Loucy (cell line): ENCODE measurements around the gene RSBN1.
"Not testable (repeated sequence)": the region's sequence is repeated elsewhere in the genome, so short reads cannot be mapped to it uniquely, and the experiment has no call there.

ENCODE experiments used
- H2AFZ ChIP-seq: fragments of 200-600 bp; sonication (generic); 2 replicates; pipeline ENCODE4 v1.6.0; 2016; ENCODE audit warnings: antibody characterized with exemption, mild to moderate bottlenecking, low read length, moderate library complexity
- H3F3A ChIP-seq: fragments of 200-600 bp; 2 replicates; pipeline ENCODE4 v1.6.0; 2016; ENCODE audit warnings: antibody characterized with exemption, low read depth, mild to moderate bottlenecking
- H3K27me3 ChIP-seq: fragments of 200-600 bp; sonication (generic); 2 replicates; pipeline ENCODE4 v1.6.1; 2014; ENCODE audit warnings: low read length, mild to moderate bottlenecking; ENCODE audit not compliant: insufficient read depth, poor library complexity, severe bottlenecking
- H3K36me3 ChIP-seq: fragments of 200-600 bp; sonication (generic); 2 replicates; pipeline ENCODE4 v1.6.1; 2016; ENCODE audit warnings: low read length; ENCODE audit not compliant: insufficient read depth
- H3K4me1 ChIP-seq: fragments of 200-600 bp; sonication (generic); 2 replicates; pipeline ENCODE4 v1.5.1; 2014; ENCODE audit warnings: low read length, mild to moderate bottlenecking; ENCODE audit not compliant: insufficient read depth, poor library complexity, severe bottlenecking
- H3K4me2 ChIP-seq: fragments of 200-600 bp; sonication (generic); 2 replicates; pipeline ENCODE4 v1.6.0; 2014; ENCODE audit warnings: antibody characterized with exemption, low read length, low read depth, mild to moderate bottlenecking; ENCODE audit not compliant: poor library complexity, severe bottlenecking
- H3K4me3 ChIP-seq: fragments of 200-600 bp; sonication (generic); 2 replicates; pipeline ENCODE4 v1.5.1; 2014; ENCODE audit warnings: low read length, mild to moderate bottlenecking, mixed read lengths; ENCODE audit not compliant: poor library complexity, severe bottlenecking
- H3K79me2 ChIP-seq: fragments of 200-600 bp; sonication (generic); 2 replicates; pipeline ENCODE4 v1.6.1; 2014; ENCODE audit warnings: low read length; ENCODE audit not compliant: insufficient read depth
- H3K9ac ChIP-seq: fragments of 200-600 bp; sonication (generic); 2 replicates; pipeline ENCODE4 v1.6.0; 2014; ENCODE audit warnings: mild to moderate bottlenecking, low read depth, low read length, moderate library complexity; ENCODE audit not compliant: poor library complexity, severe bottlenecking
- H3K9me2 ChIP-seq: fragments of 200-600 bp; sonication (generic); replicated peaks from 2 replicates; pipeline ENCODE4 v1.6.1; 2016; ENCODE audit warnings: low read depth, low read length, mixed read lengths
- H3K9me3 ChIP-seq: fragments of 200-600 bp; sonication (generic); 2 replicates; pipeline ENCODE4 v1.6.1; 2014; ENCODE audit warnings: mild to moderate bottlenecking, antibody characterized with exemption, low read length, low read depth; ENCODE audit not compliant: insufficient read depth
- H4K20me1 ChIP-seq: fragments of 200-600 bp; sonication (generic); 2 replicates; pipeline ENCODE4 v1.6.0; 2014; ENCODE audit warnings: antibody characterized with exemption, low read length, mild to moderate bottlenecking; ENCODE audit not compliant: insufficient read depth, poor library complexity, severe bottlenecking
- EZH2phosphoT487 ChIP-seq: fragments of 200-600 bp; IDR thresholded peaks from 2 replicates; pipeline ENCODE4 v1.6.1; 2018; ENCODE audit warnings: antibody characterized with exemption, mild to moderate bottlenecking, moderate library complexity, borderline replicate concordance
- TF ChIP-seq, protein P1 (sequence below): fragments of 200-600 bp; sonication (generic); conservative IDR thresholded peaks from 2 replicates; pipeline ENCODE4 v1.5.1; 2014; ENCODE audit warnings: mild to moderate bottlenecking, antibody characterized with exemption, low read length

Gene RSBN1

DNA sequence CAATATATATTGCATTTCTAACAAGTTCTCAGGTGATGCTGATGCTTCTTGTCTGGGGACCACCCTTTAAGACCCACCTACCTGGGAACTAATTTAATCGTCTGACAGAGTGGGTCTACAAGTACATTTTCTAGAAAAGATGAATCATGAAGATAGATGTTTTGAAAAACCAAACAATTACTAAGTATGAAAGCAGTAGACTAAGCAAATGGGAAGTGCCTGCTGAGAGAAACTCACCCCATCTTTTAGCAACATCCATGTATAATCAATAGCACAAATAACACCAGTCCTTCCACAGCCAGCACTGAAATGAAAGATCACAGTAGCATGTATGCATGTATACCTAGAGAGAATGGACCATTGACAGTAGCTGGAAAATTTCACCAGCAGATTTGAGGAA is 42.0 kb upstream of the RSBN1 start:
- Histone ChIP-seq H3K9me3 (no peaks in the 10 kb centered on the region), H4K20me1 (no peaks in the 10 kb centered on the region), H3K27me3 (no peaks in the 10 kb centered on the region), H3K4me1 (peaks cover 14% of the 10 kb centered on the region), H3K36me3 (peaks cover 42% of the 10 kb centered on the region), H3F3A (peaks cover 7% of the 10 kb centered on the region; the same call in 1 of the 2 replicates), H3K4me2 (no peak overlapping the region), H3K9ac (no peak overlapping the region), H2AFZ (no peak overlapping the region), H3K79me2 (no peaks in the 10 kb centered on the region), H3K9me2 (no peaks in the 10 kb centered on the region), H3K4me3 (no peak overlapping the region)
- no peak for TF ChIP-seq EZH2phosphoT487
- TF ChIP-seq, protein P1, sequence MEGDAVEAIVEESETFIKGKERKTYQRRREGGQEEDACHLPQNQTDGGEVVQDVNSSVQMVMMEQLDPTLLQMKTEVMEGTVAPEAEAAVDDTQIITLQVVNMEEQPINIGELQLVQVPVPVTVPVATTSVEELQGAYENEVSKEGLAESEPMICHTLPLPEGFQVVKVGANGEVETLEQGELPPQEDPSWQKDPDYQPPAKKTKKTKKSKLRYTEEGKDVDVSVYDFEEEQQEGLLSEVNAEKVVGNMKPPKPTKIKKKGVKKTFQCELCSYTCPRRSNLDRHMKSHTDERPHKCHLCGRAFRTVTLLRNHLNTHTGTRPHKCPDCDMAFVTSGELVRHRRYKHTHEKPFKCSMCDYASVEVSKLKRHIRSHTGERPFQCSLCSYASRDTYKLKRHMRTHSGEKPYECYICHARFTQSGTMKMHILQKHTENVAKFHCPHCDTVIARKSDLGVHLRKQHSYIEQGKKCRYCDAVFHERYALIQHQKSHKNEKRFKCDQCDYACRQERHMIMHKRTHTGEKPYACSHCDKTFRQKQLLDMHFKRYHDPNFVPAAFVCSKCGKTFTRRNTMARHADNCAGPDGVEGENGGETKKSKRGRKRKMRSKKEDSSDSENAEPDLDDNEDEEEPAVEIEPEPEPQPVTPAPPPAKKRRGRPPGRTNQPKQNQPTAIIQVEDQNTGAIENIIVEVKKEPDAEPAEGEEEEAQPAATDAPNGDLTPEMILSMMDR, result no peak

DNA sequence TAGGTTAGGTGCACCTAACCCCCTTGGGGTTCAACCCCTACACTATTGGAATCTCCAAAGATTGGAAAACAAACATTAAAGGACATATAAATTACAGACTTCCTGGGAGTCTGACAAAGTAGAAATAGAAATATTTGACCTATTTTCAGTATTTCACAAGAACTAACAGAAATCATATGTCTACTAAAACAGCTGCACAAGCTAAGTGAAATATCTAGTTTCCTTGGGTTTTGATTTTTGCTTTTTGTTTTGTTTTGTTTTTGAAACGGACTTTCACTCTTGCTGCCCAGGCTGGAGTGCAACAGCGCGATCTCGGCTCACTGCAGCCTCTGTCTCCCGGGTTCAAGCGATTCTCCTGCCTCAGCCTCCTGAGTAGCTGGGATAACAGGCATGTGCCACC is 40.4 kb upstream of the RSBN1 start:
- not testable (repeated sequence) for H3K27me3 ChIP-seq, H3K4me2 ChIP-seq, H3K9me3 ChIP-seq, H3K4me3 ChIP-seq, H3K9ac ChIP-seq, H2AFZ ChIP-seq, H3K79me2 ChIP-seq, H4K20me1 ChIP-seq, H3K9me2 ChIP-seq, H3F3A ChIP-seq
- H3K36me3 ChIP-seq, result peaks cover 35% of the 10 kb centered on the region
- H3K4me1 ChIP-seq, result peaks cover 14% of the 10 kb centered on the region

DNA sequence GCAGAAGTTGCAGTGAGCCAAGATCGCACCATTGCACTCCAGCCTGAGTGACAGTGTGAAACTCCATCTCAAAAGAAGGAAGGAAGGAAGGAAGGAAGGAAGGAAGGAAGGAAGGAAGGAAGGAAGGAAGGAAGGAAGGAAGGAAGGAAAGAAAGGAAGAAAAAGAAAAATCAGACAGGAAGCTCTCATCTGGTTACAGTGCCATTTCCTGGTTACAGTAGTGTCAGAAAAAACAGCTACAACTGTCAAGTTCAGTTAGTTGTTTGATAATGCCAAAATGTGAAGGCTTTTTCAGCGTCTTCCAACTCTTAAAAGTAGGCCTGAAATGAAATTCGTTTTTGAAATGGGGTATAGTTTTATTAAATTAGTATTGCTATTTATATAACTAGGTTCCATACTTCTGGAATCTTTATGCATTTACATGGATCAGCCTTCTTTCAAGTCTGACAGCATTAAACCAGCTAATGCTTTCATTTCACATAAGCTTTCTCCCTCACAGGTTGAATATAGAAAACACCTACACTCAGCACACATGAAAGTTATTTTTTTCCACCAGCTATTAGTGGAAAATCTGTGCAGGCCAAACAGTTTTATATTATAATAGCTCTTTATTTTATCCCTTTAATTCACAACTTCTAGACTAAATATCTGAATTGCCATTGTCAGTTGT is 38.0 kb upstream of the RSBN1 start:
- no peaks in the 10 kb centered on the region for H3K9me2 ChIP-seq
- peaks cover 30% of the 10 kb centered on the region; the same call in 1 of the 2 replicates for H3K36me3 ChIP-seq
- H4K20me1 ChIP-seq, result no peaks in the 10 kb centered on the region
- H2AFZ ChIP-seq, result no peak overlapping the region
- H3F3A ChIP-seq, result peaks cover 7% of the 10 kb centered on the region; the same call in 1 of the 2 replicates
- no peak for TF ChIP-seq EZH2phosphoT487
- TF ChIP-seq, protein P1, result no peak
- H3K4me3 ChIP-seq, result no peak overlapping the region
- H3K9ac ChIP-seq, result no peak overlapping the region
- H3K79me2 ChIP-seq, result no peaks in the 10 kb centered on the region
- H3K4me2 ChIP-seq, result peak overlapping the region; percentile 26
- H3K9me3 ChIP-seq, result no peaks in the 10 kb centered on the region
- peaks cover 14% of the 10 kb centered on the region for H3K4me1 ChIP-seq
- no peaks in the 10 kb centered on the region for H3K27me3 ChIP-seq

DNA sequence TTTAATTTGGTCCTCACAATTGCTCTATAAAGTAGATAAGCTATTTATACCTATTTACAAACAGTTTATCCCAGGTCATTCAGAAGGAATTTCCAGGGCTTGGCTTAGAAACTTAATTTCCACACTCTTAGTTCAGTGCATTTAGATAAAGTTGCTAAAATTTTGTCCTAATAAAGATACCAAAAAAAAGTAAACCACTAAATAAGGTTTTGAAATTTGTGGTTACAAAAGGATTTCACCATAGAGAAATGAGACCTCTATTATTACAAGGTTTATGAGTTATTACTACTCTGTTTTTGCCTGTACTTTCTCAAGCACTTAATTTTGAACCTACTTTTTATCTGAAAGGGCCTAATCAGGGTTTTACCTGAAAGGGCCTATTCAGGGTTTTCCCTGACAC is 36.8 kb upstream of the RSBN1 start:
- Histone ChIP-seq H3K79me2 (no peaks in the 10 kb centered on the region), H3K9ac (no peak overlapping the region), H3F3A (peaks cover 7% of the 10 kb centered on the region; the same call in 1 of the 2 replicates), H4K20me1 (no peaks in the 10 kb centered on the region), H2AFZ (no peak overlapping the region), H3K9me2 (no peaks in the 10 kb centered on the region), H3K4me2 (no peak overlapping the region), H3K9me3 (no peaks in the 10 kb centered on the region), H3K27me3 (no peaks in the 10 kb centered on the region), H3K4me1 (peaks cover 14% of the 10 kb centered on the region), H3K4me3 (no peak overlapping the region), H3K36me3 (peaks cover 22% of the 10 kb centered on the region; the same call in 1 of the 2 replicates)
- TF ChIP-seq EZH2phosphoT487, result no peak
- TF ChIP-seq, protein P1, result no peak
